Embryonic facial prominence (tissue), 1 donor: ENCODE measurements around the gene CHSY3.
A peak's percentile ranks its signal among the peaks of the same experiment; 100 is the strongest.

ENCODE experiments used
- DNase-seq: peaks from one replicate; pipeline ENCODE4 v3.0.0-alpha.2; 2016; ENCODE audit errors: extremely low spot score

Gene CHSY3

DNA sequence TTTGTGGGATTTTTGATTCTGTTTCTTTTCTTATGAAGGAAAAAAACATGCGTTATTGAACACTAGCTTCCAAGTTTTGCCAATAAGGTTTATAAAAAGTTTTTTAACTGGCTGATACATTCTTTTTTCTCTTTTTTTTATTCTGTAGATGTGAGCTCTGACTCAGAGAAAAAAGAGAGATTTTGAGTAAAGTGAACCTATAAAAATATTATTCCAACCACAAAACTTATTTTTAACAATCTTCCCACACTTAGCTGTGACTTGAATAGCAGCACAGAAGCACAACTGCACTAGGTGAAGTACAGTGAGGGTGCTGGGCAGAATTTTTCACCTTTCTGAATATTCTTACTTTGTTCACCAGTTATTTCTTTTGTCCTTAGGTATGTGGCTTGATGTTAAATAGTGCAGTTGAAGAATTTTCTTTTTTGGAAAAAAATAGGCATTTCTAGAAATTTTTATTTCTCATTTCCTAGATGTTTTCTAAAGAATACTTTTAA is 41.6 kb downstream of the CHSY3 start:
- no peak for DNase-seq

DNA sequence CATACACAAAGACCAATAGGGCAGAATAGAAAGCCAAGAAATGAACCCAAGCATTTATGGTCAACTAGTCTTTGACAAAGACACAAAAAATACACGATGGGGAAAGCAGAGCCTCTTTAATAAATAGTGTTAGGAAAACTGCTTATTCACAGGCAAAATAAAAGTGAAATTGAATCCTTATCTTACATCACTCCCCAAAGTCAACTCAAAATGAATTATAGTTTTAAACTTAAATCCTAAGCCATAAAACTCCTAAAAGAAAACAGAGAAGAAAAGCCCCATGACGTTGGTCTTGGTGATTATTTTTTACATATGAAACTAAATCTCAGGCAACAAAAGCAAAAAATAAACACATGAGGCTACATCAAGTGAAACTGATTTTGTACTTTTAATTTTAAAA is 46.8 kb downstream of the CHSY3 start:
- DNase-seq, result no peak

DNA sequence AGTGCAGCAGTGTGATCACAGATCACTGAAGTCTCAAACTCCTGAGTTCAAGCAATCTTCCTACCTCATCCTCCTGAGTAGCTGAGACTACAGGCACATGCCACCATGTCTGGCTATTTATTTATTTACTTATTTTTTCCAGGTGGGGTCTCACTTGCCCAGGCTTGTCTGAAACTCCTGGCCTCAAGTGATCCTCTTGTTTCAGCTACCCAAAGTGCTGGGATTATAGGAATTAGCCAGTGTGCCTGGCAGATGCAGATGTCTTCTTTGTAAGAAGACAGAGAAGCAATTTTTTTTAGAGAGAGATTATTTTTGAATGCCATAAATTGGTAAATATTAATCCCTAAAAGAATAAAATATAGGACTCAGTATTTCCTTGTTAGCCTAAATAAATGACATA is 54.3 kb downstream of the CHSY3 start:
- no peak for DNase-seq

DNA sequence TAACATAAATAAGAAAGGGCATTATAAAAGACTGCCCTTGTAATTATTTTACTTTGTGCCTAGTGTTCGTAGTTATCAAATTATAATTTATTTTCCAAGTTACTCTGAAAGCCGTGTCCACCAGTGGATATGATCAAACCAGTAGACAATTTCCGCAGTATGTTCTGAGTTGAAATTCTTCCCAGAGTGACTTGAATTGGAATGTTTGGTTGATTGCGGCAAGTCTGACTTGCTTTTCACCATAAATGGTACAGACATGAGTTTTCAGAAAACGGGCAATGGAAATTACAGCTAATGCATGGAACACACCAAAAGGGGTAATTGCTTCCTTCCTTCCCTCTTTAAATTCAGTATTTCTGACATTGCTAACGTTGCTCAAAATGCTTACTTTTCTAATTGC is 56.6 kb downstream of the CHSY3 start:
- DNase-seq, result peak; percentile 27

DNA sequence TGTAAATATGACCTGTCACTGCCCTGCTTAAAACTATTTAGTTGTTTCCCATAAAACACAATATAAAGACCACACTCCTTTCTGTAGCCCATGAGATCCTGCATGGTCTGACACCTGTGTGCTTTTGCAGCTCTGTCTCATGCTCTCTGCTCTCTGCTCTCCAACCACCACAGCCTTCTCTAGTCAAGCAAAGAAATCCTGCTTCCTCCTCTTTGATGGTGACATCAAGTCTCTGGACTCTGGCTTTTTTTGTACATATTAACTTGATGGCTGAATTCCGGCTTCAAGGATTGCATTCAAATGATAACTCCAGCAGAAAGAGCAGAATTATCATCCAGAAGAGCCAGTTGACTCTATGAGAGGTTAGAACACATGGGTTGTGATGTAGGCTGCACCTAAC is 58.2 kb downstream of the CHSY3 start:
- no peak for DNase-seq

DNA sequence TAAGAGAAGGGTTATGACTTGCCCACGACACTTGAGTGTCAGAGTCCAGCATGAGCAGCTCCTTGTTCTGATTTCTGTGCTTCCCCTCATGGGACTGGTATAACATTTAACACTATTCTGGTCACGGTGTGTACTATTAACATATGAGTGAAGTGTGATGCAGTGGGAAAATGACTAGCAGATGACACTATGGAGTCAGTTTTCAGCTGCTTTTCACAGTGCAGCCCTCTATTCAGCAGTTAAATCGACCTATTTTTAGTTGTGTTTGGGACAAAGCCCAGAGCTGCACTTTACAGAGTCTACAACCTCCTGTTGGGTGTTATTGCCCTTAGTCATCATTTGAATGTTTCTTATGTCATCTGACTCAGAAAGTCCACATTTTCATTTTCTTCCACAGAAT is 59.1 kb downstream of the CHSY3 start:
- no peak for DNase-seq

DNA sequence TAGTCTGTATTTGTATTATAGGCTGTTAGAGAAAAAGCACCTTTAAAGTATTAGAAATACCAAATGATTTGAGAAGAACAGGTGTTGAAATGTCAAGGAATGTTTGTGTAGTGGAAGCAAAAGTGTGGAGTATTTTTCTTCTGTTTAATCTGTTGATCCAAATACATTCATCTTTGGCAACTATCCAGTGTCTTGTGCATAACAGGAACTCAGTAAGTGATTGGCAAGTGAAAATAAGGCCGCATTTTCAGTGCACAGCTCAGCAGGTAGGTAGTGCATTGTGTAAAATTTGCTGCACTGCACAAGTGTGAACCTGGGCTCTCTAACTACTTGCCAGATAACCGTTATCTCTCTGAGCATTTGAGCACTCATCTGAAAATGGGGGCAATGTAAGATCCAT is 61.8 kb downstream of the CHSY3 start:
- no peak for DNase-seq

DNA sequence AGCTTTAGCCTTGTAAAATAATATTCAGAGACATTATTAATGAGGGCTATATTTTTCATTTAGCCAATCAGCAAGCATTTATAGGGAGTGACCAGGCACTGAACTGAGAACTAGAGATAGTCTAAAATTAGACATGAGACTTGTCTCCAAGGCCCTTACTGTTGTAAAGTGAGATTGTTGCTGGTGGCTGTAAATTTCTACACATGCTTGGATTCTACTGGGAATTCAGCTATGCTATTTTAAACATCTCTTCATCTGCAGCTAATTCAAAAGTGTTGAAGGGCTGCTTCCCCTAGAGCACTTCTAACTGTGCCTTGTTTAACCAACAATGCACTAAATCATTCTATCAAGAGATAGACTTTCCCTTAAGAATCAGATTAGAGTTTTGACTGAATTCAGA is 67.4 kb downstream of the CHSY3 start:
- DNase-seq, result no peak

DNA sequence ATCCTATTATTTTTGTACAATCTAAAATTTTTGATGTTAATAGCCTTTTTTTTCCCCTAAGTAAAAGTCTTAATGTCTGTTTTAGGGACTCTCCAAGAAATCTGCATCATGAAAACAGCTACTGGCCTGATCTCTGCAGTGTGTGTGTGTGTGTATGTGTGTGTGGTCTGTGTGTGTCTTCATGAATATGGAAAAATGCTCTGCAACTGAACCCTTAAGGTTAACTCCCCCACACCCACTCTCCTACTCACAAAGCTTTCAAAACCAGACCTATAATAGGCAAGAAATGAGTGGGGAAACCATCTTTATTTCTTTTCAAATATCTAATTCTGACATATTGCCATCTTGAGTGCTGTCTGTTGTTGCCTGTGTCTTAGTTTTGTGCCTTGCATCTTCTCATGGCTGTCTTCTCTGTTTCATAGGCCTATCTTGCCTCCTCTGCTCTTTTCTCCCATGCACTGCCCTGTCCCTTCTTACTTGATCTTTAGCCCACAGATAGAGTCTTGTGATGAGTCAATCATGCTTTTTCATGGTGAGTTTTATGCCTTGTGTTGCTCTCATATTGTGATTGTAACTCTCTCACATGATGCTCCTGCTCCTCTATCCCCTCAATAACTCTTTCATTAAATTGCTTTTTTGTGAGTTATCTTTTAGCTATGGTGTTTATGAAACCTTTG is 68.3 kb downstream of the CHSY3 start:
- DNase-seq, result no peak

DNA sequence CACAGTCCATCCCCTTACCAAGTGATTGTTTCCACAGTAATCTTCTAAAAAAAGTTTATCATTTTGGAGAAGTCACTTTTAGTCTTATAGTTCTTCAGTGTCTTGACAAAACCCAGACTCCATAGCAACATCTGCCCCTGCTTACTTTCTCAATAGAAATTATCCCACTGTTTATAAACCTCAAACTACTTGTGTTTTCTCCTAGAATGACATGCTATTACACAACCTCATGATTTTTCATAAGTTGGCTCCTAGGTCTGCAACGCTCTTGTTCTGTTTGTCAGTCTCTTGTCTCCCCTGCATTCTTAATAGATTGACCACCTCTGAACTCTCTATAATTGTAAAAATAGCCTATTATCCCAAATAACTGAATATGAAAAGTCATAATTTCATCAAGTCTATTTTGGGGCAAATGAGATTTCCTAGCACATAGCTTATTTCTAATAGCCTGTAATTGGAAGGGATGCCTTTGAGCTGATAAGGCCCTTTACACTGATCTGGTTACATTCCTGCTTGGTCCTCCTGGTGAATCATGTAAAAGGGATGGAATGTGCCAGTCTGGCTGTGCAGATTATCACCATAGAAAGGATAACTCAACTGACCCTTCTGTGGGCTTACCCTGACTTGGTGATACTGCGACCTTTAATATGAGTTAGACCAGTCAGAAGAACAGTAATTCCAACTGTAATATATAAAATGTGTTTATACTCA is 69.6 kb downstream of the CHSY3 start:
- no peak for DNase-seq

DNA sequence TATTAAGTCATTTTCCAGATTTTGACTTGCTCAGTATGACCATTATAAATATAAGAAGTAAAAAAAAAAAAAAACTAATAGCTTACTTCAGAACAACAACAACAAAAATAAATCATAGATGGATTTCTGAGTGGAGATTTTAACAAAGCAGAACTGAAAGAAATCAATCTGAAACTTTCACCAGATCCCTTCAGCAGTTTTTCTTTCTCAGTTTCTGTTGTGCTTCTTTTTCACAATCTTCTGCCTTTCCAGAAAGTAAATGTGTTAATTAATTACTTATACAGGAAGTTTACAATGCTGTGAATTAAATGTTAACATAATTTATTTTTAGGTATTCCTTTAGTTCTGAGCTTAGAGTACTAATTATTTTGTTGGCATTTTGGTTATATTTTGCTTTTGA is 73.5 kb downstream of the CHSY3 start:
- DNase-seq, result no peak

DNA sequence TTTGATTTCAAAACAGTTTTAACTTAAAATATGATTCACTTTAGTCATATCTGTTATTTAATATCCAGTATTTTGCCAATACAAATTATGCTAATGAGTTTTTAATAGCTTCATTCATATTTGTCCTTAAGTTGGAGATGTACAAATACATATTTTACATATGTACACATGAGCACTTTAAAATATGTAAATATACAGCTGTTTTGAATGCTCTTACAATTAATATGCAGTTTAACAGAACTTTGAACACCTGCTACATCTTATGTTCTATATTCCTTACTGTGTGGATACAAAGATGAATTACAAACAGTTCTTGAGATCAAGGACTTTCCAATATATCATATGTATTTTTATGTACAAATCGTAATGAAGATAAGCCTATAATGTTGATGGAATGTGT is 74.0 kb downstream of the CHSY3 start:
- no peak for DNase-seq

DNA sequence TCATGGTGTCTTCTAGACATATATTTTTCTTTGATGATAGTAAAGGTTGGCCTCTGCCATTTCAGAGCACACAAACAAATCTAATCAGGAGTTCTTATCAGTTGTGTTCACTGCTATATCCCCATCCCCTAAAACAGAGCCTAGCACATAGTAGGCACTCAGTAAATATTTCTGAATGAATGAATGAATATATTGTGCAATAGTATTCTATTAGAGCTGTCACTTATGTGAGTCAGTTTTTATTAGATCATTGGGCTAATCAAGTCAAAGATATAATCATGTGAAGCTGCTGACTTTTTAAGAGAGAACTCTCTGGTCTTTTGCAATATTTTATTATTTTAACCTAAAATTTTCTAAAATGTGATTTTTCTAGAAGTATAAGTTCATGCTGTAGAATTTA is 84.2 kb downstream of the CHSY3 start:
- no peak for DNase-seq

DNA sequence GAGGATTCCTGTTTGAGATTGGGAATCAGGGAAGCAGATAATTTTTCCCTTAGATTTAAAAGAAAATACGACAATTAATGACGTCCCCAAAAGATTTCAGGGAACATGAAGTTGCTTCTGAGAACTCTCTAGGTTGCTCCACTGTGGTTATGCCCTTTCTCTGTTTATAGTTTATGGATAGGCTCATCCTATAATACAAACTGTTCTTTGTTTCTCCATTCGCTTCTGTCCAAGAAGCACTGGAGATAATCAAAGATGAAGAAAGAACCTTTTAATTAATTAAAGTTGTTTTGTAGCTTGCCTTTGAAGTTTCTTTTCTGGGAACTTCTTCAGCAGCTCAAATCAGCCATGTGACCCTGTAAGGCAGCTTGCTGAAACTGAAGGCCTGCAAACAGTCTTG is 87.5 kb downstream of the CHSY3 start:
- DNase-seq, result no peak

DNA sequence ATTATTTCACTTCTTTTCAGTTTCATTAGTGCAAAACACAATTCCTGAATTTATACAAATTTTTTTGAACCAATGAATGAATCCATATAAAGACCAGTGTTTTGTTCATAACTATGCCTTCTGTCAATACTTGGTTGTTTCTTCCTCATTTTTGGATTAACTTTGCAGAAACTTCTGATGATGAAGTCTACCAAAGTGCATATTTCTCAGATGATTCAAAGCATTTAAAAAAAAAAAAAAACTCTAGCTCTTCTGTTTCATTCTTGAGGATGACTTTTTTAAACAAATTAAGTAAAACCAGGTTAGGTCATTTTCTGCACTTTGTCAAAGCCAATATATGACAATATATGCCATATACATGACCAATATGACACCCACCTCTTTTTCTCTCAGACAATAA is 92.6 kb downstream of the CHSY3 start:
- DNase-seq, result no peak

DNA sequence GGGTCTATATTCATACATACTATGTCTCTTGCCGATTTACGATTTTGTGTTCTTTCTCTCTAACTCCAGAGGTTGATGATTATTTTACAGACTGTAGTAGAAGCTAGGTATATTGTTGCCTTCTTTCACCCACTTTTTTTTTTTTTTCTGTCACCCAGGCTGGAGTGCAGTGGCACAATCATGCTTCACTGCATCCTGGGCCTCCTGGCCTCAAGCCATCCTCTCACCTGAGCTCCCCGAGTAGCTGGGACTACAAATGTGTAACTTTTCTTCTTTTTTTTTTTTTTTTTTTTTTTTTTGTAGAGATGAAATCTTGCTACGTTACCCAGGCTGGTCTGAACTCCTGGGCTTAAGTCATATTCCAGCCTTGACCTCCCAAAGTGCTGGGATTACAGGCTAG is 96.2 kb downstream of the CHSY3 start:
- no peak for DNase-seq

DNA sequence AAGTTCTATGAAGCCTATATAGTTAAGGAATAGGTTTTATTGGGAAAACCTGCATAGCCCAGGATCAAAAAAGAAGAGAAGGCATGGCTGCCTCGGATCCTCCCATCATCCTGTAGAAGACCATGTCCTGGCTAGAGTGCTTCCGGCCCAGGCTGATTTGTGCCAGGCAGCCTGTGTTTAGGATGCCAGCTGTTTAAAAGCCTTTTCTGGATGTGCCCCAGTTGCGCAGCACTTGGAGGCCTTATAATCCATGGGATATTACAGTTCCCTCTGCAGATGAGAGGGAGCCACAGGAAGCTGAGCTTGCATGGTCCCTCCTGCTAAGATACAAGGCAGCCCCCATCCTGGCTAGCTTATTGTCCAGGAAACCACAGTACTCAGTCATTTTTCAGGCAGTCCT is 97.9 kb downstream of the CHSY3 start:
- no peak for DNase-seq

DNA sequence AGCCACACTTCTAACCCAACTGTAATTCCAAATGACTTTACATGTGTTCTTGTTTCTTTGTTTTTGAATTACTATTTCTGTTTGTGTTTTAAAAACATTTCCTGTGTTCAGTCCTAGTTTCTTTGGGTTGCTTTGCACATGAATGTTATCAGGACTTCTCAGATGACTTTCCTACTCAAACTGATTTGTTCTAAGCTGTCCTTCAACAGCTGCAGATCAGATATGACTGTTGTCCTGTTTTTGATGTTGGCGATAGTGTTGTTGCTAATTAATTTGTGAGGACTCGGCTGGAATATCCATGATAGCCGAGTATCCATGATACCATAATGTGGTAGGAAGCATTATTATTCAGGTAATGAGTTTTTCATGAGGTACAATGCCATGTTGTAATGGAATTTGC is 98.6 kb downstream of the CHSY3 start:
- DNase-seq, result no peak

DNA sequence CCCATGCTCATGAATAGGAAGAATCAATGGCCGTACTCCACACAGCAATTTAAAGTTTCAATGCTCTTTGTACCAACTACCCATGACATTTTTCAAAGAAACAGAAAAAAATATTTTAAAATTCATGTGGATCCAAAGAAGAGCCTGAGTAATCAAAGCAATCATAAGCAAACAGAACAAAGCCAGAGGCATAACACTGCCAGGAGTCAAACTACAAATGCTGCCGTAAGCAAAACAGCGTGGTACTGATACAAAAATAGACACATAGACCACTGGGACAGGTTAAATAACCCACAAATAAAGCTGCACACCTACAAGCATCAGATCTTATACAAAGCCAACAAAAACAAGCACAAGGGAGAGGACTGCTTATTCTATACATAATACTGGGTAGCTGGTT is 107.7 kb downstream of the CHSY3 start:
- no peak for DNase-seq

DNA sequence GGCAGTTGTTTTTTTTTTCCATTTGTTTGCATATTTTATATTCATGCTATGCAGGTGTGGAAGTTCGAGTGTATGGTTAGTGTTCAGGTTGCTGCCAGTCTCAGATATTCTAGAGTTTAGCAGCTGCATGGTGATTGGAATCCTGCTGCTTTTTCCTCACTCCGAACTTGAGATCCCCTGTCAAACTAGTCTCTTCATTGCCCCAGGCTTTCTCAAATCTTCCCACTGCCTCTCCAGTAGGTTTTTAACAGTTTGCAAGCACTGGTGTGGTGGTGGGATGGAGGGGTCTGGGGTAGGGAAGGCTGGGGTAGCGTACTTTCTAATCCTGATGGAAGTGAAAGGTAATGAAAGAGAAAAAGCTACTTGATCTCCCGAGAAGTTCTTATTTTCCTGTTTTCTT is 112.9 kb downstream of the CHSY3 start:
- DNase-seq, result no peak

DNA sequence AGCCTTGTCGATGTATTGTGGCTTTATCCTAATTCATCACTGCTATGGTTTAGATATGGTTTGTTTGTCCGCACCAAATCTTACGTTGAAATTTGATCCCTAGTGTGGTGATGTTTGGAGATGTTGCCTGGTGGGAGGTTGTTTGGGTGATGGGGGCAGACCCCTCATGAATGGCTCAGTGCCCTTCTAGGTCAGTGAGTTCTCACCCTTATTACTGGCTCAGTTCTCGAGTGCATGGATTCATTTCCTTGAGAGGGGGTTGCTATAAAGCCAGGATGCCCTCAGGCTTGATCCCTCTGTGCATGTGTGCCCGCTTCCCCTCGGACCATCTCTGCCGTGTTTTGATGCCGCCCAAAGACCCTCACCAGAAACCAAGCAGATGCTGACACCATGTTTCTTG is 114.4 kb downstream of the CHSY3 start:
- no peak for DNase-seq

DNA sequence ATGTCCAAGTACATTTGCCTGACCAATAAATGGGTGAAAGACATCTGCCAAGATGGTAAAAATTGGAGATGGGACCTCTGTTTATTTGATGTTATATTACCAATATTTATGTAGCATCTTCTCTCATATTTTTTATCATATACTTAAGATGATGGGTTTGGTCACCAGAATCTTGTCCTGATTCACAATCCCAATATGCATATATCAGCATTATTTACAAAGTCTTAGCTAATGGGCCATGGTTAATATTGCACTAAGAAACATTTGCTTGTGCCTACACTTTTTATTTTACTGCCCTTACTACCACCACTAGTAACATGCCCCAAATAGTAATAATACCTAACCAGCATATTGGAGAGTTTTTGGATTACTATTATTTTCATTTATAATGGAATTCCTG is 116.7 kb downstream of the CHSY3 start:
- no peak for DNase-seq

DNA sequence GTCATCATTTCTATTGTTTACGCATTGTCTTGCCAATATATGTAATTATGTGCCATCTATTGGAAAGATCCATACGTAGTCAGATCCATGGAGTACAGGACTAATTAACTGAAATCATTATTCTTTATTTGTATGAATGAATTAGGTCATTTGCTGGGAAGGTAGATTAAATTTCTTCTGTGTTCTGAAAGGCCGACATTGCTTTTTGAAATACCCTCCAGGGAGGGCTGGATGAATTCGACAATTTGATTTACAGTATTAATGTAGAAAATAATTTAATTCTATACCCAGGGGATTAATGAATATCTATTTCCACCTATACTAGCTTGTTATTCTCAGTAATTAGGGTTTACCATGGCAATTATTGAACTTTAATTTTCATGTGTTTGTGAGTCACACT is 117.6 kb downstream of the CHSY3 start:
- no peak for DNase-seq

DNA sequence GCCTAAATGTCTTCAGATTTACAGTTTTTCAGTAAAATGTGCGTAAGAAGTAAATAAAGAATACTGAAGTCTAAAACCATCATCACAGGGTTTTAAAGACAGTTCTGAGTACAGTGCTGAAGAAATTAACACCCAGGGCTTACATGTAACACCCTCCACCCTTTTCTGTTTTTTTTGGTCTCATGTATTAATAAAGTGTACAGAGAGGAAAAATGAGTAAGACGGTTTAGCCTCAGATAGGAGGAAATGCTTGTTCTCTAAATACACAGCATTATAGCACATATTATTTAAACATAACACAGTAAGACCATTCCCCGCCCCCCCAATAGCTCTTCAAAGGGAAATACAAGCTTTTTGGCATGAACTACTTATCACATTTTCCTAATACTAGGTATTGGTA is 119.3 kb downstream of the CHSY3 start:
- DNase-seq, result no peak
